Measurements from ENCODE around the gene OSBPL6. TPM values are rescaled to one million over a fixed set of nuclear protein-coding genes. Genes with fewer than 3 reads are reported as not detected.
A peak's percentile ranks its signal among the peaks of the same experiment; 100 is the strongest.
"Not testable (repeated sequence)": the region's sequence is repeated elsewhere in the genome, so short reads cannot be mapped to it uniquely, and the experiment has no call there.

Gene OSBPL6
- total RNA-seq, 2 donors from 2014 or later: 0.52 to 2.0 TPM

- no peaks in the 10 kb centered on the region for H3K36me3 Mint-ChIP-seq
- DNase-seq (ENCODE audit: low spot score in 2 of 2) (no peak), ATAC-seq (no peak)
- no peak overlapping the region for H3K27ac Mint-ChIP-seq
- H3K9me3 Mint-ChIP-seq: no peaks in the 10 kb centered on the region
Measured at GRCh38 chr2:178383718-178384117, 189.4 kb downstream of the OSBPL6 start.

GRCh38 chr2:178385595-178386148 lies 191.4 kb downstream of the OSBPL6 start:
- Mint-ChIP-seq H3K27ac (no peak overlapping the region), H3K9me3 (no peaks in the 10 kb centered on the region), H3K36me3 (no peaks in the 10 kb centered on the region)
- no peak for ATAC-seq
- no peak for DNase-seq (ENCODE audit: low spot score in 2 of 2)

- no peaks in the 10 kb centered on the region for H3K36me3 Mint-ChIP-seq
- no peak for ATAC-seq
- H3K9me3 Mint-ChIP-seq: no peaks in the 10 kb centered on the region
- no peak overlapping the region for H3K27ac Mint-ChIP-seq
- no peak for DNase-seq (ENCODE audit: low spot score in 2 of 2)
Measured at GRCh38 chr2:178386986-178387597, 192.8 kb downstream of the OSBPL6 start.

GRCh38 chr2:178388287-178388686 lies 194.0 kb downstream of the OSBPL6 start:
- Mint-ChIP-seq H3K36me3 (no peaks in the 10 kb centered on the region), H3K9me3 (no peaks in the 10 kb centered on the region), H3K27ac (no peak overlapping the region)
- DNase-seq (ENCODE audit: low spot score in 2 of 2) (no peak), ATAC-seq (no peak)

- DNase-seq (ENCODE audit: low spot score in 2 of 2): no peak
- no peak overlapping the region for H3K27ac Mint-ChIP-seq
- no peak for ATAC-seq
- H3K36me3 Mint-ChIP-seq: no peaks in the 10 kb centered on the region
- H3K9me3 Mint-ChIP-seq: no peaks in the 10 kb centered on the region
Measured at GRCh38 chr2:178391701-178392100, 197.4 kb downstream of the OSBPL6 start.

- DNase-seq (ENCODE audit: low spot score in 2 of 2): no peak
- ATAC-seq: no peak
- Mint-ChIP-seq H3K9me3 (no peaks in the 10 kb centered on the region), H3K36me3 (no peaks in the 10 kb centered on the region), H3K27ac (no peak overlapping the region)
Measured at GRCh38 chr2:178392215-178392614, 197.9 kb downstream of the OSBPL6 start.

GRCh38 chr2:178394859-178395258 lies 200.5 kb downstream of the OSBPL6 start:
- no peak overlapping the region for H3K27ac Mint-ChIP-seq
- H3K9me3 Mint-ChIP-seq: no peaks in the 10 kb centered on the region
- ATAC-seq (no peak), DNase-seq (ENCODE audit: low spot score in 2 of 2) (no peak)
- no peaks in the 10 kb centered on the region for H3K36me3 Mint-ChIP-seq

GRCh38 chr2:178395295-178395694 lies 201.0 kb downstream of the OSBPL6 start:
- Mint-ChIP-seq H3K9me3 (no peaks in the 10 kb centered on the region), H3K36me3 (no peaks in the 10 kb centered on the region), H3K27ac (no peak overlapping the region)
- no peak for ATAC-seq
- no peak for DNase-seq (ENCODE audit: low spot score in 2 of 2)

- DNase-seq (ENCODE audit: low spot score in 2 of 2) (no peak), ATAC-seq (no peak)
- Mint-ChIP-seq H3K9me3 (no peaks in the 10 kb centered on the region), H3K27ac (no peak overlapping the region), H3K36me3 (no peaks in the 10 kb centered on the region)
Measured at GRCh38 chr2:178395941-178396570, 201.7 kb downstream of the OSBPL6 start.

GRCh38 chr2:178397002-178397605 lies 202.8 kb downstream of the OSBPL6 start:
- H3K9me3 Mint-ChIP-seq: no peaks in the 10 kb centered on the region
- DNase-seq (ENCODE audit: low spot score in 2 of 2) (no peak), ATAC-seq (peak; percentile 64 to 72)
- H3K27ac Mint-ChIP-seq: no peak overlapping the region
- no peaks in the 10 kb centered on the region for H3K36me3 Mint-ChIP-seq

GRCh38 chr2:178401994-178402437 lies 207.7 kb downstream of the OSBPL6 start:
- ATAC-seq (no peak), DNase-seq (ENCODE audit: low spot score in 2 of 2) (no peak)
- H3K27ac Mint-ChIP-seq: no peak overlapping the region
- no peaks in the 10 kb centered on the region for H3K9me3 Mint-ChIP-seq
- H3K36me3 Mint-ChIP-seq: no peaks in the 10 kb centered on the region

- DNase-seq (ENCODE audit: low spot score in 2 of 2): no peak
- H3K27ac Mint-ChIP-seq: no peak overlapping the region
- H3K36me3 Mint-ChIP-seq: no peaks in the 10 kb centered on the region
- no peaks in the 10 kb centered on the region for H3K9me3 Mint-ChIP-seq
- peak in 1 of 2 donors; percentile 46 for ATAC-seq
Measured at GRCh38 chr2:178403671-178404306, 209.5 kb downstream of the OSBPL6 start.

GRCh38 chr2:178404368-178404767 lies 210.1 kb downstream of the OSBPL6 start:
- DNase-seq (ENCODE audit: low spot score in 2 of 2) (peak in 1 of 2 donors; percentile 11), ATAC-seq (peak; percentile 84 to 92)
- Mint-ChIP-seq H3K9me3 (no peaks in the 10 kb centered on the region), H3K36me3 (no peaks in the 10 kb centered on the region), H3K27ac (no peak overlapping the region)

- no peak for ATAC-seq
- H3K36me3 Mint-ChIP-seq: peaks cover 9 to 10% of the 10 kb centered on the region in 2 donors
- H3K9me3 Mint-ChIP-seq: no peaks in the 10 kb centered on the region
- no peak overlapping the region for H3K27ac Mint-ChIP-seq
- no peak for DNase-seq (ENCODE audit: low spot score in 2 of 2)
Measured at GRCh38 chr2:178409261-178409660, 214.9 kb downstream of the OSBPL6 start.

- ATAC-seq (no peak), DNase-seq (ENCODE audit: low spot score in 2 of 2) (no peak)
- Mint-ChIP-seq H3K9me3 (no peaks in the 10 kb centered on the region), H3K27ac (no peak overlapping the region), H3K36me3 (peaks cover 12 to 16% of the 10 kb centered on the region in 2 donors)
Measured at GRCh38 chr2:178412047-178412446, 217.7 kb downstream of the OSBPL6 start.

GRCh38 chr2:178412453-178412852 lies 218.1 kb downstream of the OSBPL6 start:
- not testable (repeated sequence) for H3K27ac Mint-ChIP-seq; DNase-seq (ENCODE audit: low spot score in 2 of 2); H3K9me3 Mint-ChIP-seq; ATAC-seq
- H3K36me3 Mint-ChIP-seq: peaks cover 12 to 16% of the 10 kb centered on the region in 2 donors

Data from activated naive CD4-positive, alpha-beta T cell treated with anti-CD3 and anti-CD28 coated beads, Interleukin-2, amount 50 U/mL, for 72 hours (primary cell).